ENCODE data around the gene ZBTB25. TPM values are rescaled to one million over a fixed set of nuclear protein-coding genes. Genes with fewer than 3 reads are reported as not detected.
A peak's percentile ranks its signal among the peaks of the same experiment; 100 is the strongest.

Gene ZBTB25
- total and polyA plus RNA-seq, 7 donors, result 2.7 to 12.7 (median 10.8) TPM

DNA sequence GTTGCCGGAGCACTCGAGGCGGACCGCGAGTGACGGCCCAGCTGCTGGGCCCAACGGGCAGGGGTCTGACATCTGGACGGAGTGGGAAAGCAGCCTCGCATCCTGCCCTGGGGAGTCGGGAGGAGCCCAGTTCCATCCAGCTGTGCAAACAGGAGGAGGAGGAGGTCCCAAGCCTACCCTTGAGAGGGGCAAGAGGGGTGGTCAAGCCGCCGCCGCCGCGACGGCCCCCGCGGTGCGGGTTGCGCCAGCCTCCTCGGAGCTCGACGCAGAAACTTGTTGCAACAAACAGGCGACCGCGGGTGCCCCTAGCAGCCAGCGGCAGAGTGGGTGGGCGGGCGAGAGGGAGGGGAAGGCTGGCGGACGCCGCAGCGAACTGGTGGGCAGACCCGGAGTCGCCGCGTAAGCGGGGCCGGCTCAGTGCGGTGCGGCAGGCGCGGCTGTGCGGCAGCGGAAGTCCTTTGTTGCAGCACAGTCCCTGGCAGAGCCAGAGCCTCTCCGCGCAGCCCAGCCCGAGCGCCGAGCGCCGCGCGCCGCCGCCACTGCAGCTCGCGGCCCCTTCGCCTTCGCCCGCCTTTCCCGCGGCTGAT is 765 bp upstream of the ZBTB25 start, which contains the start of gene ZBTB1:
ZBTB1 (plus strand) TSS at position 461 of the 587 bp plus-strand sequence. CDS start 16,735 bp downstream, outside the sequence.
- peaks cover 56% of the 10 kb centered on the region for H3K4me1 ChIP-seq
- no peaks in the 10 kb centered on the region for H3K9me3 ChIP-seq
- WGBS, 3 donors, result 0% methylated on average over 35 to 63 of the region's 63 CpGs
- H3K27me3 ChIP-seq (ENCODE audit: insufficient read depth in 3 of 3, low read length in 2 of 3), result no peaks in the 10 kb centered on the region
- intact Hi-C loops (cut with DNase I), result loop anchor here in 1 of 2 donors (10.0 kb wide), 1 partner anchor 160 kb away; no protein-coding TSS in a partner anchor
- peak; percentile 90 to 93 for DNase-seq
- H3K4me3 ChIP-seq, result peak within 1 kb of the TSS; percentile 93
- peak; percentile 64 to 74 (median 70) for ATAC-seq
- TF ChIP-seq, protein P1, sequence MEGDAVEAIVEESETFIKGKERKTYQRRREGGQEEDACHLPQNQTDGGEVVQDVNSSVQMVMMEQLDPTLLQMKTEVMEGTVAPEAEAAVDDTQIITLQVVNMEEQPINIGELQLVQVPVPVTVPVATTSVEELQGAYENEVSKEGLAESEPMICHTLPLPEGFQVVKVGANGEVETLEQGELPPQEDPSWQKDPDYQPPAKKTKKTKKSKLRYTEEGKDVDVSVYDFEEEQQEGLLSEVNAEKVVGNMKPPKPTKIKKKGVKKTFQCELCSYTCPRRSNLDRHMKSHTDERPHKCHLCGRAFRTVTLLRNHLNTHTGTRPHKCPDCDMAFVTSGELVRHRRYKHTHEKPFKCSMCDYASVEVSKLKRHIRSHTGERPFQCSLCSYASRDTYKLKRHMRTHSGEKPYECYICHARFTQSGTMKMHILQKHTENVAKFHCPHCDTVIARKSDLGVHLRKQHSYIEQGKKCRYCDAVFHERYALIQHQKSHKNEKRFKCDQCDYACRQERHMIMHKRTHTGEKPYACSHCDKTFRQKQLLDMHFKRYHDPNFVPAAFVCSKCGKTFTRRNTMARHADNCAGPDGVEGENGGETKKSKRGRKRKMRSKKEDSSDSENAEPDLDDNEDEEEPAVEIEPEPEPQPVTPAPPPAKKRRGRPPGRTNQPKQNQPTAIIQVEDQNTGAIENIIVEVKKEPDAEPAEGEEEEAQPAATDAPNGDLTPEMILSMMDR (IDR thresholded peaks at IDR 0.05), result no peak
- H3K27ac ChIP-seq, result peak within 1 kb of the TSS; percentile 99
- H3K36me3 ChIP-seq (ENCODE audit: insufficient read depth in 1 of 2, low read depth in 1 of 2), result no peaks in the 10 kb centered on the region

DNA sequence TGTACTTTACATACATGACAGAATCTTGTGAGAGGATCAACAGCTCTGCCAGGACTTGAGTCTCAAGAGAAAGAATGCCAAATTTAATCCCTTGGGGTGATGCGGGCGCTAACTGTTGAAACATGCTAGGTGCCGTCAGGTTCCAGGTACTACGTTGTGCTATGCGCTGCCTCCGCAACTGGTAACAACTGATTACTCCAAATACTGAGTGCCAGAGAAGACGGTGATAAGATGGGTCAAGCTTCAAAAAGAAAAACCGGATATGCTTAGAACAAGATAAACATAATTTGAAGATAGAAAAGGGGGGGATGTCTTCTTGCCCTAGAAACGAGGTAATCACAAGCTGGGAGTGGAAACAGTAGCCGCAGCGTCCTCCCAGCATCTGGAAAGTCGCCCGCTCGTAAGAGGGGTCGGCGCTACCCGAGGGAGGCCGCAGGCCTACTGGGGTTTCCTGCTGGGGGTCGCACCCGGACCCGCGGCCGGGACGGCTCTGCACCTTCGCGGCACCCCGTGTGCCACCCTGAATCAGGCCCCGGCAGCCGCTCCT is 678 bp downstream of the ZBTB25 start:
- Histone ChIP-seq H3K27ac (peak overlapping the region; percentile 99), H3K9me3 (no peaks in the 10 kb centered on the region), H3K4me1 (peaks cover 56% of the 10 kb centered on the region), H3K4me3 (peak overlapping the region; percentile 93), H3K36me3 (ENCODE audit: insufficient read depth in 1 of 2, low read depth in 1 of 2) (peaks cover 0 to 6% of the 10 kb centered on the region in 2 donors), H3K27me3 (ENCODE audit: insufficient read depth in 3 of 3, low read length in 2 of 3) (no peaks in the 10 kb centered on the region)
- DNase-seq (no peak), ATAC-seq (peak in 2 of 4 donors; percentile 0 to 2)
- 0 to 2% (median 1%) methylated on average over 22 to 29 of the region's 29 CpGs for WGBS, 3 donors
- intact Hi-C loops (cut with DNase I), result loop anchor here in 1 of 2 donors (10.0 kb wide), 1 partner anchor 158 kb away; no protein-coding TSS in a partner anchor
- TF ChIP-seq, protein P1 (IDR thresholded peaks at IDR 0.05), result no peak

DNA sequence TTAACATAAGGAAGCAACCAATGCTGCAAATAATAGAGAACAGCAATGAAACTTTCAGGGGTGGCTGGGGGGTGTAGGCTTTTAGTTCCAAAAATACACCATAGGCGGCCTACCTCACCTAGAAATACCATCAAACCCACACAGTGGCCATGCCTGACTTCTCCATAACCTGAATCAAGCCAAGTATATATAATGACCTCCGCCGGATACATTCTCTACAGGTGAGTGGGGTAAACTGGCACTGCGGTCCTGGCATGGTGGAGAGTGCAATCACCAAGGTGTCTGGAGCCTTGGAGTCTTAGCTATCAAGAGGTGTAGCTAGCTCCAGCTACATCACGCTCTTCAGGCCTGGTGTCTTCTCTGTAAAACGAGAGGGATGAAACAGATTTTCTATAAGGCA is 1.2 kb downstream of the ZBTB25 start:
- no peak for DNase-seq
- H3K4me1 ChIP-seq, result peaks cover 56% of the 10 kb centered on the region
- H3K36me3 ChIP-seq (ENCODE audit: insufficient read depth in 1 of 2, low read depth in 1 of 2), result peaks cover 0 to 6% of the 10 kb centered on the region in 2 donors
- H3K4me3 ChIP-seq, result peak overlapping the region; percentile 93
- TF ChIP-seq, protein P1 (IDR thresholded peaks at IDR 0.05), result no peak
- 42 to 56% (median 46%) methylated on average over 6 of the region's 6 CpGs for WGBS, 3 donors
- no peak for ATAC-seq
- peak overlapping the region; percentile 99 for H3K27ac ChIP-seq
- no peaks in the 10 kb centered on the region for H3K9me3 ChIP-seq
- no peaks in the 10 kb centered on the region for H3K27me3 ChIP-seq (ENCODE audit: insufficient read depth in 3 of 3, low read length in 2 of 3)
- intact Hi-C loops (cut with DNase I), result loop anchor here in 1 of 2 donors (10.0 kb wide), 1 partner anchor 158 kb away; no protein-coding TSS in a partner anchor

DNA sequence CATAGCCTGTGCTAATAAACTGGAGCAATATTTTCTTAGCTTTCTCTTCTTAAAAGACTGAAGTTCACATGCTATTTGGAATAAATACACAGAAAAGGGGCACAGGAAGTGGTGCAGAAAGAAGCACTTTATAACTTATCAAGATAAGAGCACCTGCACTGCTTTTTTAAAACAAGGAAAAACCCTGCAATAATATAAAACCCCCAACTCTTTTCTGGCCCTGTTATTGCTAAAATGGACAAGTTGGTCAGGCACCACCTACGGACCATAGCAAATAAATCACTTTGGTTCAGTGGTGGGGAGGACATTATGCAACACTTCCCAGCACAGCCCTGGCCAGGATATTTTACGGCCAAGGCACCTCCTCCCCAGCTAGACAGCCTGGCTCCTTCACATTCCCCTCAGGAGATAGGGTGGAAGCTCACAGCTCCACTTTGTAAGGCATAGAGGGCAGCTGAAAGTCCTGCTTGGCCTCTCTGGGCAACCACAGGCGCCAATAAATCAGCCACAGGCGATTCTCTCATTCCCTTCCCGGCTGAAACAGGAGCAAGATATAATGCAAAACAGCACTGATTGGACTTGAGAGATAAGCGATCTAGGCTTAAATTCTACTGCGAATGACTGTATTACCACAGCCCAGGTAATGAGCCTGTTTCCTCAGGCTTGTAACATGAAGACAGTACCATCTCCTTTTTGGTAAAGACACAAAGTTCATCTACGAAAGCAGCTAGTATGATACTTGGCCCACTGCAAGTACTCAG is 2.0 kb downstream of the ZBTB25 start:
- Histone ChIP-seq H3K4me3 (peak overlapping the region; percentile 93), H3K27me3 (ENCODE audit: insufficient read depth in 3 of 3, low read length in 2 of 3) (no peaks in the 10 kb centered on the region), H3K9me3 (no peaks in the 10 kb centered on the region), H3K4me1 (peaks cover 51% of the 10 kb centered on the region), H3K27ac (peak overlapping the region; percentile 99), H3K36me3 (ENCODE audit: insufficient read depth in 1 of 2, low read depth in 1 of 2) (peaks cover 0 to 6% of the 10 kb centered on the region in 2 donors)
- 33 to 48% (median 37%) methylated on average over 8 of the region's 8 CpGs for WGBS, 3 donors
- DNase-seq, result peak; percentile 61 to 80
- TF ChIP-seq, protein P1 (IDR thresholded peaks at IDR 0.05), result no peak
- ATAC-seq, result peak; percentile 31 to 50 (median 44)
- intact Hi-C loops (cut with DNase I), result loop anchor here in 1 of 2 donors (10.0 kb wide), 1 partner anchor 157 kb away; no protein-coding TSS in a partner anchor

All from psoas muscle (tissue), 8 donors.